HG03342 (cell line): ENCODE data around the gene FILIP1.
A peak's percentile ranks its signal among the peaks of the same experiment; 100 is the strongest.

ENCODE experiments used
- ATAC-seq: cut with Tn5 transposase; IDR thresholded peaks from one replicate; pipeline ENCODE4 v1.9.1; 2021; ENCODE audit warnings: mild to moderate bottlenecking, moderate library complexity; ENCODE audit not compliant: unreplicated experiment

FILIP1 gene

GRCh38 chr6:75302280-75302679 lies 191.3 kb downstream of the FILIP1 start:
- ATAC-seq, result no peak

GRCh38 chr6:75301537-75301936 lies 192.1 kb downstream of the FILIP1 start:
- no peak for ATAC-seq

- ATAC-seq, result no peak
These were observed 192.5 kb downstream of the FILIP1 start for GRCh38 chr6:75301088-75301487.

- ATAC-seq, result no peak
These were observed 193.1 kb downstream of the FILIP1 start for GRCh38 chr6:75300531-75300855.

- no peak for ATAC-seq
These were observed 193.6 kb downstream of the FILIP1 start for GRCh38 chr6:75299801-75300530.

GRCh38 chr6:75296811-75297779 lies 196.5 kb downstream of the FILIP1 start:
- peak; percentile 80 for ATAC-seq

GRCh38 chr6:75292555-75292954 lies 201.0 kb downstream of the FILIP1 start:
- no peak for ATAC-seq

GRCh38 chr6:75291744-75292143 lies 201.9 kb downstream of the FILIP1 start:
- no peak for ATAC-seq

- no peak for ATAC-seq
These were observed 202.3 kb downstream of the FILIP1 start for GRCh38 chr6:75291331-75291730.

GRCh38 chr6:75290136-75290945 lies 203.3 kb downstream of the FILIP1 start:
- ATAC-seq, result no peak

GRCh38 chr6:75288023-75288422 lies 205.6 kb downstream of the FILIP1 start:
- no peak for ATAC-seq

GRCh38 chr6:75287424-75287823 lies 206.2 kb downstream of the FILIP1 start:
- ATAC-seq, result no peak

- ATAC-seq, result no peak
These were observed 206.6 kb downstream of the FILIP1 start for GRCh38 chr6:75286955-75287354.

- peak; percentile 2 for ATAC-seq
These were observed 208.3 kb downstream of the FILIP1 start for GRCh38 chr6:75285283-75285639.

GRCh38 chr6:75284632-75285282 lies 208.8 kb downstream of the FILIP1 start, which contains the start of gene TMEM30A:
Gene TMEM30A (minus strand): TSS chr6:75284792. CDS start chr6:75284638, 154 bp downstream.
- peak; percentile 88 for ATAC-seq

- peak; percentile 14 for ATAC-seq
These were observed 209.5 kb downstream of the FILIP1 start for GRCh38 chr6:75283907-75284631.

- ATAC-seq, result no peak
These were observed 210.9 kb downstream of the FILIP1 start for GRCh38 chr6:75282706-75283105.

- no peak for ATAC-seq
These were observed 211.9 kb downstream of the FILIP1 start for GRCh38 chr6:75281653-75282052.

GRCh38 chr6:75280131-75280855 lies 213.3 kb downstream of the FILIP1 start:
- ATAC-seq, result no peak
